Measurements from ENCODE around the gene ANKRD6. TPM values are rescaled to one million over a fixed set of nuclear protein-coding genes. Genes with fewer than 3 reads are reported as not detected.

The ANKRD6 gene
- total and polyA plus RNA-seq, 2 experiments from 2014 or later, result 9.3 to 20.9 TPM

GRCh38 chr6:89520736-89521135 lies 87.8 kb downstream of the ANKRD6 start:
- no peaks in the 10 kb centered on the region for H3K36me3 ChIP-seq (replicated peaks; ENCODE audit: insufficient read depth, low read depth)
- TF ChIP-seq EZH2phosphoT487 (IDR thresholded peaks at IDR 0.05; ENCODE audit: low read depth, severe bottlenecking, unreplicated experiment), result no peak
- TF ChIP-seq EZH2 (IDR thresholded peaks at IDR 0.05; ENCODE audit: borderline replicate concordance), result no peak
- no peak for TF ChIP-seq CTCF (IDR thresholded peaks at IDR 0.05; ENCODE audit: poor library complexity)
- no peaks in the 10 kb centered on the region for H3K4me1 ChIP-seq (ENCODE audit: insufficient read depth)
- no peaks in the 10 kb centered on the region for H3K27me3 ChIP-seq
- no peak overlapping the region for H3K27ac ChIP-seq
- H3K9me3 ChIP-seq (ENCODE audit: low read depth), result no peaks in the 10 kb centered on the region
- H3K9me2 ChIP-seq (replicated peaks; ENCODE audit: insufficient read depth), result no peaks in the 10 kb centered on the region
- DNase-seq (ENCODE audit: low spot score), result no peak
- no peak overlapping the region for H3K4me2 ChIP-seq
- H3K79me2 ChIP-seq, result peaks cover 2% of the 10 kb centered on the region
- H4K20me1 ChIP-seq (ENCODE audit: insufficient read depth, poor library complexity, severe bottlenecking), result no peaks in the 10 kb centered on the region
- H3K4me3 ChIP-seq, result no peak overlapping the region
- H2AFZ ChIP-seq, result no peak overlapping the region

GRCh38 chr6:89522778-89523177 lies 89.8 kb downstream of the ANKRD6 start:
- H3K4me1 ChIP-seq (ENCODE audit: insufficient read depth), result no peaks in the 10 kb centered on the region
- H3K9me3 ChIP-seq (ENCODE audit: low read depth), result no peaks in the 10 kb centered on the region
- 44% methylated on average over 2 of the region's 2 CpGs for WGBS (ENCODE audit: low lambda C conversion rate, missing lambda C conversion rate)
- no peaks in the 10 kb centered on the region for H3K27me3 ChIP-seq
- no peak overlapping the region for H3K4me2 ChIP-seq
- H3K4me3 ChIP-seq, result no peak overlapping the region
- no peaks in the 10 kb centered on the region for H4K20me1 ChIP-seq (ENCODE audit: insufficient read depth, poor library complexity, severe bottlenecking)
- no peaks in the 10 kb centered on the region for H3K9me2 ChIP-seq (replicated peaks; ENCODE audit: insufficient read depth)
- no peak overlapping the region for H2AFZ ChIP-seq
- DNase-seq (ENCODE audit: low spot score), result no peak
- H3K79me2 ChIP-seq, result peaks cover 2% of the 10 kb centered on the region
- no peak for TF ChIP-seq CTCF (IDR thresholded peaks at IDR 0.05; ENCODE audit: poor library complexity)
- no peak for TF ChIP-seq EZH2phosphoT487 (IDR thresholded peaks at IDR 0.05; ENCODE audit: low read depth, severe bottlenecking, unreplicated experiment)
- TF ChIP-seq EZH2 (IDR thresholded peaks at IDR 0.05; ENCODE audit: borderline replicate concordance), result no peak
- H3K36me3 ChIP-seq (replicated peaks; ENCODE audit: insufficient read depth, low read depth), result no peaks in the 10 kb centered on the region
- no peak overlapping the region for H3K27ac ChIP-seq

GRCh38 chr6:89525786-89526562 lies 93.0 kb downstream of the ANKRD6 start:
- TF ChIP-seq EZH2 (IDR thresholded peaks at IDR 0.05; ENCODE audit: borderline replicate concordance) (no peak), CTCF (IDR thresholded peaks at IDR 0.05; ENCODE audit: poor library complexity) (no peak), EZH2phosphoT487 (IDR thresholded peaks at IDR 0.05; ENCODE audit: low read depth, severe bottlenecking, unreplicated experiment) (no peak)
- Histone ChIP-seq H3K9me3 (ENCODE audit: low read depth) (no peaks in the 10 kb centered on the region), H3K27ac (no peak overlapping the region), H3K27me3 (no peaks in the 10 kb centered on the region), H3K4me2 (no peak overlapping the region), H4K20me1 (ENCODE audit: insufficient read depth, poor library complexity, severe bottlenecking) (no peaks in the 10 kb centered on the region), H3K9me2 (replicated peaks; ENCODE audit: insufficient read depth) (no peaks in the 10 kb centered on the region), H3K4me1 (ENCODE audit: insufficient read depth) (no peaks in the 10 kb centered on the region), H3K36me3 (replicated peaks; ENCODE audit: insufficient read depth, low read depth) (no peaks in the 10 kb centered on the region), H3K4me3 (no peak overlapping the region), H3K79me2 (peaks cover 2% of the 10 kb centered on the region), H2AFZ (no peak overlapping the region)
- WGBS (ENCODE audit: low lambda C conversion rate, missing lambda C conversion rate), result 86% methylated on average over 4 of the region's 4 CpGs
- no peak for DNase-seq (ENCODE audit: low spot score)
